Stimulated activated CD8-positive, alpha-beta memory T cell treated with anti-CD3 and anti-CD28 coated beads, Interleukin-2, amount 100 ng/mL, for 48 hours (primary cell): ENCODE results near the gene CTDSP2.
"Not testable (repeated sequence)": the region's sequence is repeated elsewhere in the genome, so short reads cannot be mapped to it uniquely, and the experiment has no call there.

Experiments
- DNase-seq, 2 donors: peaks; one replicate each; pipeline ENCODE4 v3.0.0-alpha.2; 2020; ENCODE audit warnings: low read depth in 2 of 2

Gene CTDSP2, protein sequence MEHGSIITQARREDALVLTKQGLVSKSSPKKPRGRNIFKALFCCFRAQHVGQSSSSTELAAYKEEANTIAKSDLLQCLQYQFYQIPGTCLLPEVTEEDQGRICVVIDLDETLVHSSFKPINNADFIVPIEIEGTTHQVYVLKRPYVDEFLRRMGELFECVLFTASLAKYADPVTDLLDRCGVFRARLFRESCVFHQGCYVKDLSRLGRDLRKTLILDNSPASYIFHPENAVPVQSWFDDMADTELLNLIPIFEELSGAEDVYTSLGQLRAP

DNA sequence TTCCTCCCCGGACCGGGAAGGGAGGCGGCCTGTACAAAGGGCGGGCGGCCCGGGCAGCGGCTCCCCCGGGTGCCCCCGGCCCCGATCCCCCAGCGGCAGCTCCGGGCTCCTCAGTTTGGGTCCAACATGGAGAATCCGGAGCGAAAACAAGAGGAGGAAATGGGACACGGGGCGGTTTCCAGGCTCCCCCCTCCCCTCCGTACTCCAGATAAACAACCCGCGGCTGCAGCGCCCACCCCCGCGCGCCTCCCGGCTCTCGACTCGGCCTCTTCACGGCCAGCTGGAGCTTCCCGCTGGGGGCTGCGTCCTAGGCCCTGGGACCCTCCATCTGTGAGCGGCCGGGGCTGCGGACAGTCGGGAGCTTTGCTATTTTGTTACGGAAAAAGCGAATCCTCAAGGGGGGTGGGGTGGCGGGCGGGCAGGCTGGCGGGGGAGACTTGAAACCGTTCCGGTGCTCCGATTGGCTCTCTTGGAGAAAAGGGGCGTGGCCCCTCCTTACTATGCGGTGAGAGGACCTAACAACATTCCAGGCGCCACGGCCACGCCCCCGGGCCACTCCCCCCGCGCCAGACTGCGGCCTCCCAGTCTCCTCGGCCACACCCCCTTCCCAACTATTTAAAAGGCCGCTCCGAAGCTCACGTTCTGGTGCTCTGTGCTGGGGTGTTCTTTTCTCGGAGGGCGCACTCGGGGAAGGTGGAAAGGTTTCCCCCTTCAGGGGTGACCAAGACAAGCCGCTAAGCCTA, at the start of gene CTDSP2:
CTDSP2 (minus strand) TSS at position 153 of the 743 bp plus-strand sequence. CDS start 294 bp downstream, outside the sequence.
- DNase-seq = peak; percentile 86 to 89

DNA sequence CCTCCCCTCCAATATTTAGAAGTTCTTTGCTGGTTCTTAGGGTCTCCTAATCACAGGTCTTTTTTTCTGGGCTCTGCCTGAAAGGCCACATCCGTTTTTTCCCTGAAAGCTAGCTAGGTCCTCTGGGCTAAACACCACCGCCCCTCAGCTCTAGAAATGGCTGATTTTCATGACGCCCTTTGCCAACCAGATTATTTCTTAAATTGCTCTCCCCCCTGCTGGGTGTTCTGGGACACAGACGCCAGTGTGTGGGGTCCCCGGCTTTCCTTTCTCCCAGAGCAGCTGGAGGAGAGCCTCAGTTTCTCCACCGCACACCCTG, 49.5 kb upstream of the CTDSP2 start:
- DNase-seq = no peak

DNA sequence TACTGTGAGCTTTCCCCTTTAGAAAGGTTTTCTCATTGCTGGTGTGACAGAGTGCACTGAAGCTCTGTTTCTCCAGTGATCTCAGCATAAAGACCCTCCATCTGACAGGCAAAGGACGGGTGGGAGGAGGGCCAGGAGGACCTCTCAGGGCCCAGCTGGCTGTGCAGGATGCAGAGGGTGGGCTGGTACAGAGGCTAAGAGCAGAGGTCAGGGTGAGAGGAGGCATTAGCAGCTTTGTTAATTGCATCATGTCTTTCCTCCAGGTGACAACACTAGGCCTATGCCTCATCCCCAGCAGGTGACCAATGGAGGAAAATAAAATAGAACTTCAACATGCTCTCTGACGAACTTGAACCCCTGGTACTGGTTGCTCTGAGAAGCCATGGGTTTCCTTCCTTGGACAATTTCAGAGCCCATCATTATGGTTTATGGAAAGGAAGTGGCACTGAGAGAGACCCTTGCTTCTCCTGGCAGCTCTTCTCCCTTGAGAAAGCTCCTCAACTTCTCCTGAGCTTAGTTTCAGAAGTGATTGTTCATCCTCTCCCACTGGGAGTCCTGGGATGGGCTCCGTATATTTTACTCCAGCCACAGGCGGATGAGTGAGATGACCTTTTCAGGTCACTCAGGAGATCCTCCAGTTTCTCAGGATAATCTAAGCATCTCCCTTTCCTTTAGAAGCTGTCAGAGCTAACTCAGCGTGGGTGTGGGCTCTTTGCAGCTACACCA, 49.0 kb upstream of the CTDSP2 start:
- DNase-seq = no peak

DNA sequence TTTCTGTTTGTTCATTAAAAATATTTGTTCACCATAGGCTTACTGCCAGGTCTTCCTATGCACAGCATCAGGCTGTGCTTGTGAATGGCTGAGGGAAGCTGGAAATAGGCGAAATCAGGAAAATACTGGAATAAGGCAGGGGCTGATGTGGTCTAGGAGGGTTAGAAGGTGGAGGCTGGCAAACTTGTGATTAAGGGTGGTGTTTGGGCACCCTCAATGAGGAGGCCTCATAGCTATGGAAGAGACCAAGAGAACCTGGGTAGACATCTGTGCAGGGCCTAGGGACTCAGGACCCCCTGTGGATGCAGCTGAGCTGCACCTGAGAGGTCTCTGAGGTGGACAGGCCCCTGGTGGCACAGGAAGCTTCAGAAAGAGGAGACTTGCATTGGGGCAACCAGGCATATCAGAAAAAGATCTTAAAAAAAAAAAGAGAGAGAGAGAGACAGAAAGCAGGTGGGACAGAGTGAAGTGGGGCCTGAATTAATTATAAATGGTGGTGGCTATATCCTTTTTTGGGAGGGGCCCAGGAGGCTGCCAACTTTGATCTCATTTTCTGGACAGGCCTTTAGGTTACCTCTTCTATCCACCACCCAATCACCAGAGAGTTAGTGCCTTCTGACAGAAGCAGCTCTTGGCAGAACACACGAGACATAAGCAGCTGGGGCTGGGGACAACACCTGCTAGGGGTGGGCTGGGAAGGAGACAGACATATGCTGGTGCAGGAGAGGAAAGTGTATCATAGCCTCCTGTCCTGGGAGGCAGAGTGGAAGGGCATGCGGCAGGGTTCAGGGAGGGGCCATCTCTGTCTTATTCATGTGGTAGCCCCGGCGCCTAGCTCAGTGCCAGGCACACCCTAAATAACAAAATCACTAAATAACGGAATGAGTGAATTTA, 48.1 kb upstream of the CTDSP2 start:
- DNase-seq = no peak

DNA sequence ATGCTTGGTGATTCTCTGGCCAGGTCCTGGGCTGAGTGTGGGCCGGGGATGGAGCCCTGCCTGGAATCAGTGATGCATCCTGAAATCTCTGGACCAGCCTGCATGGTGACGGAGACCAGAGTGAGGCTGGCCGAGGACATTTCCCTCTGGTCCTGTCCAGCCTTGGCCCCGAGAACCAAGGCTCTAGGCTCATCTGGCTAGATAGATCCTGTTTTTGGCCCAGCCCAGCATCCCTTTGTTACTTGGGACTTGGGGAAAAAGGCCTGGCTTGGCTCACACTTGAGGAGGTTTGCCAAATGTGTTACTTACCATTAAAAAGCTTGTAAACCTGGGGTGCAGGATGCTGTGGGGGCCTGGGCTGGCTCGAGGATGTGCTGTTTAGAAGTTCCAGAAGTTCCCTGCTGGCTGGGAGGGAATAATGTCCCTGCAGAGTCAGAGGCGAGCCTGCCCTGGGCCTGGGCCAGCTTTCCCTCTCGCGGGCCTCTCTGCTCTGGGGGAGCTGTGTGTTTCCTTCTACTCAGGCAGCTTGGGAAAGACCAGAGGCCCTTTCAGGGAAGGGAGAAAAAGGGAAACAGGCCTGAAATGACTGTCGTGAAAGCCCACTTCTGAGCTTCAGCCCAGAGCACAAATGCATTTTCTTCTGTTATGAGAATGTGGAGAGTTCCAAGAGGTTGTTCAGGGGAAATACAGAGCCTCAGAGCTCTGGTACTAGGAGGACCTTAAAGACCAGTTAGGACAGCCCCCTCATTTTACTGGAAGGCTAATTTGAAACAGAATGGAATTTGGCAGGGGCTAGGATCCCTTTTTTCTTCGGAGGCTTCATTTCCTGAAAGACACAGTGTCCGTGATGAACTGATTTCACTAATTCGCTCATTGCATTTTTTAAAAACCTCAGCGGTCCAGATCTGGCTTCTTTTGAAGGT, 47.2 kb upstream of the CTDSP2 start:
- no peak for DNase-seq

DNA sequence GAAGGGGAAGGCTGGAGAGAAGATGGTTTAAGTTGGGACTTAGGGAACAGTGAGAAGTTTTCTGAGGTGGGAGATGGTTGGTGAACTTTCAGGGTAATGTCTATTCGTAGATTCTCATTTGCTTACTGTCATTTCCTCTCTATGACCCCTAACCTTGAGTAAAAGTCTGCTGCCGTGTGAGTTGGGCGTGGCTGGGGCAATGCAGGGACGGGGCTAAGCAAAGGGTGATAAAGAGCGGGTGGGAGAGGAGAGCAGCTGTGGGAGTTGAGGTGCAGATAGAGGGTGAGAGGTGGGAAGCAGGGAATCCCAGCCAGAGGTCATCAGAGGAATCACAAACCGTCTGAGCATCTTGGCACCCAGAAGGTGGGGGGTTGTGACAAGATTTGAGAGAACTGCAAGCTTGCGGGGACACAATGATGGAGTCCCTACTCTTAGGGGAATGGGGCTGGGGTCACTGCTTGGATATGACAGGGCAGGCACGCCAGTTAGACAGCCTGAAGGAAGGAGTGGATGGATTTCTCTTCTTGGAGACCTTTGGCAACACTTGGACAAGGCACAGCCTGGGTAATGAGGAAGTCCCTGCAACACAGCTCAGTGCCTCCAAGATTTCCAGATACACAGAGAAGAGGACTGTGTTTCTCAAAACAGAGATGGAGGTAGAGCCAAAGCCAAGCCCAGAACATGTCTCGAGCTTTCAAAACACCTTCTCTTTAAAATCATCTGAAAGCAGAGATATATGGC, 45.9 kb upstream of the CTDSP2 start:
- DNase-seq = no peak

DNA sequence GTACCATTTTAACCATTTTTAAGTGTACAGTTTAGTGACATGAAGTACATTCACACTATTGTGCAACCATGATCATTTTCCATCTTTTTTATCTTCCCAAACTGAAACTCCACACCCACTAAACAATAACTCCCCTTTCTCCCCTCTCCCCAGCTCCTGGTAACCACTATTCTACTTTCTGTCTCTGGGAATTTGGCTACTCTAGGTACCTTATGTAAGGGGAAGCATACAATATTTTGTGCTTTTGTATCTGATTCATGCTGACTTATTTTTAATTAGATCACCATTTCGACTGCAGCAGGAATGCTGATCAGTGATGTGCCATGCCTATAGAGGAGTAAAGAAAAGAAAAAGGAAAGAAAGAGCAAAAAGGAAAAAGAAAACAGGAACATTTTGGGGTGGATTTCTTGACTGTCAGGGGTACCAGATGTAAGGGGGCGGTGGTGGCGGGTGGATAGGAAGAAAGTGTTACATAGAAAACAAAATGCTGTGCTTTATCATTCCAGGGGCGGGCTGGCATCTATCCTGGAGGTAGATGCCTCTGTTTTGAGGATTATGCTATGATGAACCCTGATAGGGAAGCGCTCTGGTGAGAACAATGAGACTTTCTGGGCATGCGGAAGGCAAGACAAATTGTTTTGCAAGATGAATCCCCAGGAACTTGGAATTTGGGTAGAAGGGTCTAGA, 45.2 kb upstream of the CTDSP2 start:
- no peak for DNase-seq

DNA sequence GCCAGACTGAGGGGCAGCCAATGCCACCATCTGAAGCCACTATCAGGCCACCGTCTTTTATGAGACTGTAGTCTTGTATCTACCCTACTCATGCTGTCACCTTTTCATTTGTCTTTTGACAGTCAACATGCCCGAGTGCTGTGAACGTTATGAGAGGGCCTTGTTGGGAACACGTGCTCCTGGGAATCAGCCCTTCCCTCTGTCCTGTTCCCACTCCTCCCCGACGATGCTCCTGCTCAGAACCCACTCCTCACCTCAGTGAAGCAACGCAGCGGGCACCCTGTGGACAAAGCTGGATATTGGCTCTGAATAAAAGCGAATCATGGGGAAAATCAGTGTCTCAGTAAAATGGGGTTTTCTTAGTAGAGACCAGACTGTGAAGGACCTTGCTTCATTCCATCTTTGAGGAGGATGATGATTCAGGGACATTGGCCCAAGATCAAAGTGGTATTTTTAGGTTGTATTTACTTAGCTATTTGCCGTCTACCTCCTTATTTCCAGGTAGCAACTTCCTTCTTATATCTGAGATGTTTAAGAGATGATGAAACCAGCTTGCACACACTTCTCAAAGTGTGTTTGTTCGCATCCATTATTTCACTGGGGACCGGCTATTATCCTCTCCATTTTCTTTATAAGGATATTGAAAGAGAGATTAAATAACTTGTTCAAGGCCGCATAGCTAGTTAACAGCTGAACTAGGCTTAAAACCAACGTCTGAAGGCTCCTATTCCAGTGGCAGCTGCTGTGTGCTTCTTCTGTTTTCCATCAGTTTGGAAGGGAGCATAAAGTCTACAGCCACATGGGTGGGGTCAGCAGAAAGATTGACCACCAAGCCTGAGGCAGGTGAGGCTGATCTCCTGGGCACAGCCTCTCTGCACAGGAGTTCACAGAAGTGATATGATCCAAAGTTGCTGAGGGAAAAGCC, 43.9 kb upstream of the CTDSP2 start:
- DNase-seq = no peak

DNA sequence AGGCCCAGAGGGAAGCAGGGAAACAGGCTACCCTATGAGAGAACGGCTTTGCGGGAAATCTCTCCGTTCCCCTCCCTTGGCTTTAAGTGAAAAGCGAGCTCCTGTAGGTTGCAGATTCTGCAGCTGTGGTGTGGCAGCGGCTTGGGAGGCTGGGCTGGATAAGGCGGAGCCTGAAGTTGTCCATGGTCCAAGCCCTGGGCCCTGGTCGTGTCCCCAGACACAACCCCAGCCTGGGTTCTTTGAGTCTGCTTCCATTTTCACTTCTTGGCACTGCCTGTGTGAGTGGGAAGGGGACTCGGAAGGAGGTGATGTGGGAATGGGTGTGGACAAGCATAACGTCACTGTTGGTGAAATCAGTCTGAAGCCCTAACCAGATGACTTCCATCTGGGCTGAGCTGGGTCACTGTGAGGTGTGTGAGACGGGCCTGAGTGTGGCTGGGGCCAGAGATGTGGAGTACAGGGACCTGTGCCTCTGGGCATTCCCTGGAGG, 43.0 kb upstream of the CTDSP2 start:
- no peak for DNase-seq

DNA sequence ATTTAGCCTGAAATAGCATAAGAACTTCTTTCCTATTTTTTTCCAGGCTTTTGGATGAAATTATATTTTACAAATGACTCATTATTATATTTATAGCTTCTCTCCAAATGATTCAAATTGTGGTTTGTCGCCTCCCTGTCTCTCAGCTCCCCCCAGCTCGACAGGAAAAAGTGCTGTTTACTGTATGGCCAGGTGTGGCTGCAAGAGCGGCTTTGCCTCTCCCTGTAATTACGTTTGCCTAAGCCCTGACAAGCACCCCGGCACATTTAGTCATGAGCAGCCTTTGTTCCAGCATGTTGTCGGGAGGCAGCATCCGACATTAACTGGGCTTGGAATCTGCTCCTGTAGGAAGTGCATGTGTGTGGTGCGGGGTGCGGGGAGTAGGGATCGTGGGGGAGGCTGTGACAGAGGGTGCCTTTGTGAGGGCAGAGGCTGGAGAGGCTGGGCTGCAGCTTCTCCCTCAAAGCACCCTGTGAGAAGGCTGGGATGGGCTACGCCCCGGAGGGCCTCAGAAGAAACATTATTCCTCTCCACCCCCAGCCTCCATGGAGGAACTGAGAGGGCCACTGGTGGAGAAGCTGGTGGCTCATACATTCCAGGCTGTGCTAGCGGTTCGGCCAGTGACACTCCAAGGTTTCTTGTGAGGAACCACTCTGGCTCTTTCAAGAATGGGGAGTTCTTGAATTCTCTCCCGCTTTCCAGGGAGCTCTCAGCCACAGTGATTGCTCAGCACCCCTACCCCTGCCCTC, 42.1 kb upstream of the CTDSP2 start:
- no peak for DNase-seq

DNA sequence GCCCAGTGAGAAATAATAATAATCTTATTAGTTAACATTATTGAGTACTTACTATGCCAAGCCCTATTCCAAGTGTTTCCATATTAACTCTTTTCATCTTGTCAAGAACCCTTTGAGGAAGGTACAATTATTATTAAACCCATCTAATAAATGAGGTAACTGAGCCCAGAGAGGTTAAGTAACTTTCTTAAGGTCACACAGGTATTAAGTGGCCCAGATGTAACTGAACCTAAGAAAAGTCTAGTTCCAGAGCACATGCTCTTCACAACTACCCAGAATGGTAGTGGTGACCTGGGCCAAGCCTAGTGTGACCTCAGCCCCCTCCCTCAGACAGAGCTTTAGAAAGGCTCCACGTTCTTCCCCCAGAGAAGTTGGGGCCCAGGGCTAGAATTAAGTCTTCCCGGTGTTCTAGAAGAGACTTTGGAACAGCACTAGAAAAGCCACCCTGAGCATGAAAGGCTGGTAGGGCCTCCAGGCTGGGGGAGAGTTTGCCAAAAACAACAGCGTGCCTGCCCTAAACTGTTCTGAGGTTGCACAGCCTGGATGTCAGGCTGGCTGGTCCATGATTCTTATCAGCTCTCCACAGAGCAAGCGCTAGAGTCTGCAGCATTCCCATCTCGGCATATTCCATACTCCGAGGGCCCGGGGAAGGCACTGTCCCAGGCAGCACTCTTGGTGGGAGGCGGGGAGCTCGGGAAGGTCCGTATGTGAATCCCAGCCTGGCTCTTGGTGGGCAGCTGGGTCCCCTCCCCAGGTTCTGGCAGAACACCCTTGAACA, 41.3 kb upstream of the CTDSP2 start:
- DNase-seq = no peak

DNA sequence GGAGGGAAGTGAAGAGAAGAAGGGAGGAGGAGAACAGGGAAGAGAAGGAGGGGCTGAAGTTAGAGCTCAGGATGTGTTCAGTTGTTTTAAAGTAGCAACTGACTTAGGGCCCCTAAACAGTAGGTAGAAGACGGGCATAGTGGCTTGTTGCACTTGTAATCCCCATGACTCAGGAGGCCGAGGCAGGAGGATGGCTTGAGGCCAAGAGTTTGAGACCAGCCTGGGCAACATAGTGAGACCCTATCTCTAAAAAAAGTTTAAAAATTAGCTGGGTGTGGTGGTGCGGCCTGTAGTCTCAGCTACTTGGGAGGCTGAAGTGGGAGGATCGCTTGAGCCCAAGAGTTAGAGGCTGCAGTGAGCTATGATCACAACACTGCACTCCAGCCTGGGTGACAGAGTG, 40.4 kb upstream of the CTDSP2 start:
- DNase-seq = not testable (repeated sequence)

DNA sequence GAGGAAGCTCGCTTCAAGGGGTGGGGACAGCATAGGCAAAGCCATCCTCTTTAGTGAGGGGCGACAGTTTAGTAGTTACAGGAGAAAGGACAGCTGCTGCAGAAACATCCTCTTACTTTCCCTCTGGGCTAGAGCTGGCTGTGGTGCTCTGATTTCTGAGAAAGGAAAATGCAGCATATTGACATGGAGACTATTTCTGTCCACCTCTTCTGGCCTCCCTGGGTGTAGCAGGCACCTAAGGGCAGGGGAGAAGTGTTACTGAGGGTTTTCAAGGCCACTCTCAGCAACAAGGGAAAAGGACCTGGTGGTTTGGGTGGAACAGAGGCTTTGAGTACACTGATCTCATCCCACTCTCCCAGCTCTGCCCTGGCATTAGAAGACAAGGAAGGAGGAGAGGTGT, 40.0 kb upstream of the CTDSP2 start:
- no peak for DNase-seq

DNA sequence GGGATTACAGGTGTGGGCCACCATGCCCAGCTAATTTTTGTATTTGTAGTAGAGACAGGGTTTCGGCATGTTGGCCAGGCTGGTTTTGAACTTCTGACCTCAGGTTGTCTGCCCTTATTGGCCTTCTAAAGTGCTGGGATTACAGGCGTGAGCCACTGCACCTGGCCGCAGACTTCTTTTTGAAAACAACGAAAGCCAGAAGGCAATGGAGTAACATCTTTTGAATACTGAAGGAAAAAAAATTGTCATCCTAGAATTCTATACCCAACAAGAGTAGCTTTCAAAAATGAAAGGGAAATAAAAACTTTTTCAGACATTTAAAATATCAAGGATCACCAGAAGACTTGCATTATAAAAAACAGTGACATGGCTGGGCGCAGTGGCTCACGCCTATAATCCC, 38.7 kb upstream of the CTDSP2 start:
- DNase-seq = no peak

DNA sequence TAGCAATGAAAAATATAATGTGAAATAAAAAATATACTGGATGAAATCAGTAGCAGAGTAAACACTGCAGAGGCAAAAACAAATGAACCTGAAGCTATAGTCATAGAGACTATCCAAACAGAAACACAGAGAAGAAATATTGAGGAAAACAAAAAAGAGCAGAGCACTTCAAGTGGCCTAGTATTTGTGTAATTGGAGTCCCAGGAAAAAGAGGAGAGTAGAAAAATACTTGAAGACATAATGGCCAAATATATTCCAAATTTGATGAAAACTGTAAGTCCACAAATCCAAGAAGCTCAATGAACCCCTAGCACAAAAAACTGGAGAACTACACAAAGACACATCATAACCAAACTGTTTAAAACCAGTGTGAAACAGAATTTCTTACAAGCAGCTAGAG, 37.2 kb upstream of the CTDSP2 start:
- DNase-seq = no peak

DNA sequence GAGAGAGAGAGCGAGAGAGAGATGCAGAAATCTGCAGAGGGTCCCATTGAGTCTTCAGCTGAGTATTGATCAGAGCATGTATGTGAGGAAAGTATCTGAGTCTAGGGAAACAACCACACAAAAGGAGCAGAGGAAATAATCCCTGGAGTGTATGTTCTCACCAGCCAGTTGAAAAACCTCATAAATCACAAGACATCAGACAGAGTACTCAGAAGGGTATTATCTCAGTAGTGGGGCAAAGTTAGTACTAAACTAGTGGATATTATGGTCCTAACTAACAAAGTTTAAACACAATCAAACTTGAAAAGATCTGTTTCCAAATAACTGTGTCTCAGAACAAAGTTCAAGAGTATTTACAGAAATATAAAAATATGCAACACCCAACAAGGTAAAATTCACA, 36.5 kb upstream of the CTDSP2 start:
- no peak for DNase-seq

DNA sequence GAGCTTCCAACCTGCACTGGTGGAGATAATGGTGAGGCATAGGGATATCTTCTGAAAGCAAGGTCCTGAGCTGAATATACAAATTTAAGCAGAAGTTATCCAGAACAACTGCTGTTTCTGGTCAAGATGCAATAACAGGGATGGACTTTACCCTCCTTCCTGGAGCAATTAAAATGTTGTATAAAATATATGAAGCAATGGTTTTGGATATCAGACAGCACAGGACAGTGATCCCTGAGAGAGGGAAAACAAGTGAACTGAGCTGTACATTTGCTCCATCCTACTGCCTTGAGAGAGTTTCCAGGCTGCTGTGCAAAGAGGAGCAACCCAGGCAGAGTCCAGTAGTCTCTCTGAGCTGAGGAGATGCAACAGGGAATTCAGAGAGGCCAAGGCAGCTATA, 36.0 kb upstream of the CTDSP2 start:
- DNase-seq = no peak
